HG02763 (cell line): Measurements from ENCODE around the gene OR6M1.

Experiments
- ATAC-seq: cut with Tn5 transposase; IDR thresholded peaks from one replicate; pipeline ENCODE4 v1.9.1; 2021; ENCODE audit warnings: mild to moderate bottlenecking, moderate library complexity; ENCODE audit not compliant: unreplicated experiment

The OR6M1 gene, protein sequence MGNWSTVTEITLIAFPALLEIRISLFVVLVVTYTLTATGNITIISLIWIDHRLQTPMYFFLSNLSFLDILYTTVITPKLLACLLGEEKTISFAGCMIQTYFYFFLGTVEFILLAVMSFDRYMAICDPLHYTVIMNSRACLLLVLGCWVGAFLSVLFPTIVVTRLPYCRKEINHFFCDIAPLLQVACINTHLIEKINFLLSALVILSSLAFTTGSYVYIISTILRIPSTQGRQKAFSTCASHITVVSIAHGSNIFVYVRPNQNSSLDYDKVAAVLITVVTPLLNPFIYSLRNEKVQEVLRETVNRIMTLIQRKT

DNA sequence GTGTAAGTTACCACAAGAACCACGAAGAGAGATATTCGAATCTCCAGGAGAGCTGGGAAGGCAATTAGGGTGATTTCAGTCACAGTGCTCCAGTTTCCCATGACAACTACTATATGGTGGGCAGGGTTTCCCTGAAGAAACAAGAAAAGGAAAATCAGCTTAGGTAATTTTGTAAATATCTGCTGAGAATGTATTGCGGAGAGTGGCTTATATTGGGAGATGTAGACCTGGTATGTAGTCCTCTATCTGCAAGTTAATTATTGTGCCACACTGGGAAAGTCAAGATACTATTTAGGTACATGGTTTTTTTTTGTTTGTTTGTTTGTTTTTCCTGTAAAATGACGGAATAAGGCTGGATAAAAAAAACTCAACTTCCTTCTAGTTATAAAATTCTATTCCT is at the start of gene OR6M1:
Gene OR6M1, minus strand, starts transcription at position 101 of the 400 bp plus-strand sequence. Its CDS starts 0 bp downstream, at position 101.
- no peak for ATAC-seq

DNA sequence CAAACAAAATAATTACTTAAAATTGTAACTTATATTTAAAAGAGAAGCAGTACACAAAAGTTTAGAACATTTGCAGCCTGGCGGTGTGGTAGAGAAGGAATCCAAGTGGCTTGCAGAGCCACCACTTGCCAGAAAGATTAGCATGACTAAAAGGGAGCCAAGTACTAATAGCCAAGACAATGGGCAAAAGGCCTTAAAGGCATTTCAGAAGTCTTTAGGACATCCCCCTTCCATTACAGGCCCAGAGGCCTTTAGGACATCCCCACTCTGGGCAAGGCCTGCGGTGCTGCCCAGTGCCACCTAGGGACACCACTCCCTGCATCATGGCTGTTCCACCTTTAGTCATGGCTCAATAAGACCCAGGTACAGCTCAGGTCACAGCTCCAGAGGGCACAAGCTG is 46.9 kb upstream of the OR6M1 start:
- ATAC-seq = no peak

DNA sequence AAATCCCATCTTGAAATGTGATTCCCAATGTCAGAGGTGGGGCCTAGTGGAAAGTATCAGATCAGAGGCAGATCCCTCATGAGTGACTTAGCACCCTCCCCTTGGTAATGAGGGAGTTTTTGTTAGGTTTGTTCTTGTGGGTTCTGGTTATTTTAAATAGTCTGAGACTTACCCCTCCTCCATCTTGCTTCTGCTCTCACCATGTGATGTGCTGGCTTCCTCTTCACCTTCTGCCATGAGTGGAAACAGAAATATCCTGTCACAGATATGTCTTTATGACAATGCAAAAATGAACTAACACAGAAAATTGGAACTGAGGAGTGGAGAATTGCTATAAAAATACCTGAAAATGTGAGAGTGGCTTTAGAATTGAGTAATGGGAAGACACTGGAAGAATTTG is 46.2 kb upstream of the OR6M1 start:
- no peak for ATAC-seq

DNA sequence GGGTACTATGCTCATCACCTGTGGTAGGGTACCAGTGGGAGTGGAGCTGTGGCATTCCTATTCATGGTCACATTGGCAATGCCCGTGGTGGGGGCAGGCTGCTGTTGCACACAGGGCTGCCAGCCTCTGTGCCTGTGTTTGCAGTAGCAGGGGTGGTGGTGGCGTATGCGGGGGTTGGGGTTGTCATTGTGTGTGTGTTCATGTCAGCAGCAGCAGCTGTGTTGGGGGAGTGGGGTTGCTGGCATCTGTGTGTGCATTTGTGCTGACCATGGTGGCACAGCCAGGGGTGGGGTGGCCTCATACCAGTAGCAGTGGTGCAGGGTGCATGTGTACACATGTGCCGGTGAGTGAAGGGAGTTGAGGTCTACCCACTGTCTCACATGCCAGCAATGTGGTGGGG is 45.0 kb upstream of the OR6M1 start:
- no peak for ATAC-seq

DNA sequence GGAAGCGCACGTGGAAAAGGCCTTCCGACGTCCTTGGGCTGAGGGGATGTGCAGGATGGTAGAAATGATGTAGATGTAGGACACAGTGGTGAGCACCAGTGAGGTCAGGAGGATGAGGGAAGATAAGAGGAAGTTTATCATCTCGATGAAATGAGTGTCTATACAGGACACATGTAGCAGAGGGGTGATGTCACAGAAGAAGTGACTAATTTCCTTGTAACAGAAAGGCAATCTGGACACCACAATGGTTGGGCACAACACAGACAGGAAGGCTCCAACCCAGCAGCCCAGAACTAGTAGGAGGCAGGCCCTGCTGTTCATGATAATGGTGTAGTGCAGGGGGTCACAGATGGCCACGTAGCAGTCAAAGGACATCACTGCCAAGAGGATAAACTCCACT is 35.0 kb upstream of the OR6M1 start:
- no peak for ATAC-seq

DNA sequence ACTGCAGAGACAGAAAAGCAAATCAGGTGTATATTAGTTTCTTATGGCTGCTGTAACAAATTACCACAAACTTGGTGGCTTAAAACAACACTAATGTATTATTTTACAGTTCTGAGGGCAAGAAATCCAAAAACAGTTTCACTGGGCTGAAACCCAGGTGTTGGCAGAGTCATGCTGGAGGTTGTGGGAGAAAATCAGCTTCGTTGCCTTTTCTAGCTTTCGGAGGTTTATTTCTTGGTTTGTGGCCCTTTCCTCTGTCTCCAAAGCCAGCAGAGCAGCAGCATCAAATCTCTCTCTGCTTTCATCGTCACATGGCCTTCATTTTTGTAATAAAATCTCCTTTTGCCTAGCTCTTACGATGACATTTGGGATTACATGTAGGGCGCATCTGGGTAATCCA is 33.0 kb upstream of the OR6M1 start:
- no peak for ATAC-seq

DNA sequence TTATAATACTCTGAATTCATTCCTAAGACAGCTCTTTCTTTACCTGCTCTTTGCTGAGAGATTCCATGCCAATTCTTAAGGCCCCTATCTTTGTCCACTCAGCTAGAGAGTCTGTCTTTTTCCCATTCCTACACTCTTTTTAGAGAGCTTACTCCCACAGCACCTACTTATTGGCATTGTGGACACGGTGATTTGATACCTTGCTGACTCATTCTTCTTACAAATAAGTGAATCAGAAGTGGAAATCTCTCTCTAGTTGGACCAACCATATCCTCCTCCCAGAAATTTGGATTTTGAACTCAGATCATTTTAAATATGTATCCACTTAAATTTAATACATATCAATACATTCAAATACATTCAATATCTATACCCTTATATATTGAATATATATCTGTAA is 32.5 kb upstream of the OR6M1 start:
- ATAC-seq = no peak

DNA sequence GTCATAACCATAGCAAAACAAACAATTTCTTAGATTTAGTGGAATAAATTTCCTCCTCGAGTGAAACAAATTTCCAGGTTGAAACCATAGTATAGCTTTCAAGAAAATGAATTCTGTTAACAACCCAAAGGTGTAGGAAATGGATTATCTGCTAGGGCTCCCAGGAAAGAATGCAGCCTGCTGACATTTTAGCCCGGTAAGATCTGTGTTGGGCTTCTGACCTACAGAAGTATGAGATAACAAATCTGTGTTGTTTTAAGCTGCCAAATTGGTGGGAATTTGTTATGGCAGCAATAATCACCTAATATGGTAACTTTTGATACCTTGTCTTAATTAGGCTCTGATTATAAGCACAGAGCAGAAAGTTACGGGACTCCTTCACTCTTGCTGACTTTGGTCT is 32.0 kb upstream of the OR6M1 start:
- ATAC-seq = no peak

DNA sequence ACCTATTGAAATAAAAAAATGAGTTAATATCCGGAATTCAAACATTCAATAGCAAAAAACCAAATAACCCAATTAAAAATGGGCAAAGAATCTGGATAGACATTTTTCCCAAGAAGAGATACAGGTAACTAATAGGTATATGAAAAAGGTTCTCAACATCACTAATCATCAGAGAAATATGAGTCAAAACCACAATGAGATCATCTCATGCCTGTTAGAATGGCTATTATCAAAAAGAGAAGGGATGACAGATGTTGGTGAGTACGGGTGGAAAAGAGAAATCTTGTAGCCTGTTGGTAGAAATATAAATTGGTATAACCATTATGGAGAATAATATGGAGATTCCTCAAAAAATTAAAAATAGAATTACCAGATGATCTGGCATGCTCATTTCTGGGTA is 26.9 kb upstream of the OR6M1 start:
- no peak for ATAC-seq

DNA sequence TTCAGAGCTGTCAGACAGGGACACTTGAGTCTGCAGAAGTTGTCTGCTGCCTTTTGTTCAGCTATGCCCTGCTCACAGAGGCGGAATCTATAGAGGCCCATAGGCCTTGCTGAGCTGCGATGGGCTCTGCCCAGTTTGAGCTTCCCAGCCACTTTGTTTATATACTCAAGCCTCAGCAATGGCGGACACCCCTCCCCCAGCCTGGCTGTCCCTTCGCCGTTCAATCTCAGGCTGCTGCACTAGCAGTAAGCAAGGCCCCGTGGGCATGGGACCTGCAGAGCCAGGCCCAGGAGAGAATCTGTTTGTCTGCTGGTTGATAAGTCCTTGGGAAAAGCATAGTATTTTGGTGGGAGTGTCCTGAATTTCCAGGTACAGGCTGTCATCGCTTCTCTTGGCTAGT is 23.6 kb upstream of the OR6M1 start:
- ATAC-seq = no peak

DNA sequence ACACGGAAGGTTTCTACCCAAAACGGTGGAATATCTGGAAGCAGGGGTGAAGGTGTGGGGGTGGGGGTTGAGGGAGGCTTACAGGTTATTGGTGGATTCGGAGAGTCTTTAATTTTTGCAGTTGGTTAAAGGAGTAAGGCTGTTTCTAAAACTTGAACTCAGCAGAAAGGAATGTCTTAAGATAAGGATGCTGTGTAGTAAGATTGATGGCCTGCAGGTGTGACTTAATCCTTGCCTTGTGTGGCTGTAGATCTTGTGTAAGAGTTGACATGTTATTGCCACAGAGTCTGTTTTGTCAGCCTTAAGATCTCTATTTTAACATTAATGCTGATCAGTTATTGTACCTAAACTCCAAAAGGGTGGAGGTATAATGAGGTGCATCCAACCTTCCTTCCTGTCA is 16.4 kb upstream of the OR6M1 start:
- ATAC-seq = no peak

DNA sequence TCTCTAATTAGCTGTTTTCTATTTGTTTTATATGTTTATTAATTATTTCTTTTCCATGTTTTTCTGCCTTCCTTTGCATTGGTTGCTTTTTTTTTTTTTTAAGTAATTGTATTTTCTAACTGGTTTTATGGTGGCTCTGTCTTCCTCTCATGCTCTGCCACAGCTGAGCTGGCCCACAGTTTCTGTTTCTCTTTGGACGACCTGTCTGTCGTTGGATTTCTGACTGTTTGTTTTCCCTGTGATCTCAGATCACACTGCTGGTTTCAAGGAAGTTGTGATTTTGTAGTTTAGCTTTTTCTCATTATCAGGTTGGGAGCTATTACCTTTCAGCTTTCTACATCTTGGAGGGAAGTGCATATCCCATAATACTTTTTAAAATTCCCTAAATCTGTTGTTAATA is 15.9 kb upstream of the OR6M1 start:
- ATAC-seq = no peak

DNA sequence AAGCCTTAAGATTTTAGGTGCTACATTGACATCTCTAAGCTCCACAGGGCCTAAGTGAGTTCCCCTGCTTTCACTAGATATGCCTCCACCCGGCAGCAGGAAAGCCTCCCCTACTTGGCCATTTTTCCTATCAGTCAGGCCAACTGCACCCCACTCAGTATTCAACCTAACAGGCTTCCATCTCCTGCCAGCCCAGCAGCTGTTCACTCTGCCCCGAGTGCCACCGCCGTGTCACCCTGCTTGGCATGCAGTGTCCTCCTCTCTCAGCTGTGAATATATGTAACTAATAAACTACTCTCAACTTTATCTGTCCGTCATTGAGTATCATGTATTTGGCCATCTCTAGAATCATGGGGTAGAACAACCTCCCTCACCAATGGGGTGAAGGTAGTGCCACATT is 9.0 kb upstream of the OR6M1 start:
- ATAC-seq = no peak

DNA sequence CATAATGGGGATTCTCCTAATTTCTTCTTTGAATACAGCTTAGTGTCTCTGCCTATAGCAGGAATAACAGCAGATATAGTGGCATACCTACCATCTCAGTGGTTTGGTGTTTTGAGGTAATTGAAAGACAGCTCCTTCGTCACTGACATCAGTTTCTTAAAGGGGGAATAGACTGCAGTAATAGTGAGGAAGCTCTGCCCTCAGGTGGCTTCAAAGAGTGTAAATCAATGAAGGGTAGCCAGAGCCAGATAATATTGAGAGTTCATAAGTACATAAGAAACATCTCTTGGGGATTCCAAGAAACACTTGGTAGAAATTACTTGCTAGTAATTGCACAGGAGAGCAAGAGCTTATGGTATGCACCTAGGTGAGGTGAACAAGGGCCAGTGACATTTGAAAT is 4.4 kb downstream of the OR6M1 start:
- ATAC-seq = no peak

DNA sequence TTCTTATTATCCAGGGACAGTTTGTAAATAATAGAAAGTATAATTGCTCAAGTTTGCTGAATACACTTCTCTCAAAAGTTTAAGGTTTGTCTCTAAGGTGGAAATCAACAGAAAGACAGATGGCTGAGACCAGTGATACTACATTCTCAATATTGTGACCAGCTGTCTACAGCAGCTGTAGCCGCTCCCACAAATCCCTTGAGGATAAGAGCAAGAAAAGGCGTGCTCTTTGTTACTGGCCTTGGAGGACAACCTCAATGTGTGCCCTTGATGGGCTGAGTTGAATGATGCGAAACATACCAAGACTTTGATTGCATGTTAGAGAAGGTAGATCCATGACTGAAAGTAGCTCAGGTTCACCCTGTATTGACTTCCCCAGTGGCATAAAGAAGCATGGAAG is 6.1 kb downstream of the OR6M1 start:
- ATAC-seq = no peak

DNA sequence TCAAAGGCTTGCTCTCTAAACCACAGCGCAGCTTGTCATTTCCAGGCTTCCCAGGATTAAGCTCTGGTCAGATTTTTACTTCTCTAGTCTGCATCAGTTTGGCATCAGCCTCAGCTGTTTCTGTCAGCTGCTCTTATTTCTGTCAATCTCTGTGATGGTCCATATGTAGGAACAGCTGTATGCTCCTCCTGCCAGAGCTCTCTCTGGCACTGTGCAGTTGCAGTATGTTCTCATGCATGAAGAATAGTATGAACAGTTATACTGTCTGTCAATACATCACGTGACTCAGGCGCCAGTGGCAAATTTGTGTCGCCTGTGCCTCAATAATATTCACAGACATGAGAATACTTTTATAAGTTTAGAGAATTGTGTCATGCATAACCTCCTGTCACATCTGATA is 6.7 kb downstream of the OR6M1 start:
- no peak for ATAC-seq

DNA sequence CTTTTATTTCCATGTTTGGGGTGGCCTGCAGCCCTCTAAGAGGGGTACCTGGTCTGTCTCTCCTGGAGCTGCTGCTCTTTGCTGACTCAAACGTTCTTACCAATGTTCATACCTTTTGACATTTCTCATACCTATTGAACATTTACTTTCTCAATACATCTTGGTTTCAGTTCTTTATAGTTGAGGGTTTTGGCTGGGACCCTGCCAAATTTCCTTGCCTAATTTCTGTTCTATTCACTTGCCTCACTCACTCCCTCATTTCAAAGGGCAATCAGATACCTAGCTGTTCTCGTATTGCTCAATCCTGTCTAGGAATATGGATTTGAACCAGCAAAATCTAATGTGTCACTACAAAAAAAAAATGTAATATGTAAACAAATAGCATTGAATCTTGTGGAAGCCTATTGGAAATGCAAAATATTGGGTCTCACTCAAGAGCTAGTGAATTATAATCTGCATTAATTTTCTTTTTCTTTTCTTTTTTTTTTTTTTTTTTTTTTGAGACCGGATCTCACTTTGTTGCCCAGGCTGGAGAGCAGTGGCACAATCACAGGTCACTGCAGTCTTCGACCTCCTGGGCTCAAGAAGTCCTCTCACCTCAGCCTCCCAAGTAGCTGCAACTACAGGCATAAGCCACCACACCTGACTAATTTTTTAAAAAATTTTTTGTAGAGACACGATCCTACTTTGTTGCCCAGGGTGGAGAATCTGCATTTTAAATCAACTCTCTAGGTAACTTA is 7.5 kb downstream of the OR6M1 start:
- ATAC-seq = no peak

DNA sequence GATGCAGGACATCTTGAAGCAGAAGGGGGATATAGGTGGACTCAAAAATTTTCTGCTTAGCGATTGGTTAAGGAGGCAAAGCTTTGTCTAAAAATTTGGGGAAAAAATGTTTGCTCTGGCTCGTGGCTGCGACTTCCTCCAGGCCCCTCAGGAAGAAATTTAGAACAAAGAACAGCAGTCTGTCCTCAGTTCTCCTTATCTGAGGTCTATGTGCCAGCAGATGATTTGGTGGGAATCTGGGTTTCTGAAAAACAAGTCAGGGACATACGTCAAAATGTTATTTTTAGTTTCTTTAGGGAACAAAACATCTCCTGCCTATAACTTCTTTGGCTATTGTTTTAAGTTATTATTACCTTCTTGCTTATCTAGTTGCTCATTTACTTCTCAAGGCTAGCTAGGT is 8.1 kb downstream of the OR6M1 start:
- ATAC-seq = no peak

DNA sequence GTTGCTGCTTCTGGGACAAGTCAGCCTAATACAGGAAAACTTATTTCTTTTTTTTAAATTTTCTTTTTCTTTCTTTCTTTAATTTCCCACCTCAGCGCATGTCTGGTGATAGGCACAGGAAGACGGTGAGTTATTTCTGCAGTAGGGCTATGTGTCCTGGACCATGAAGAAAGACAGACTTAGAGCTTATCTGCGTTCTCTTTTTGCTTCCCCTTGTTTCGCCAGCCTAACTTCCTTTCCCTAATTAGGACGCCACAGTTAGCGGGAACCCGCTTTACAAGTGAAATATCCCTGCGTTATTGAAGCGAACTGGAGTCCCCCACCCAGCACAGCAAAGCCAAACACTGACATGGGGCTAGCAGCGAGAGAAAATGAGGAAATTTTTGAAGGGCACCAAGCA is 8.6 kb downstream of the OR6M1 start:
- ATAC-seq = no peak

DNA sequence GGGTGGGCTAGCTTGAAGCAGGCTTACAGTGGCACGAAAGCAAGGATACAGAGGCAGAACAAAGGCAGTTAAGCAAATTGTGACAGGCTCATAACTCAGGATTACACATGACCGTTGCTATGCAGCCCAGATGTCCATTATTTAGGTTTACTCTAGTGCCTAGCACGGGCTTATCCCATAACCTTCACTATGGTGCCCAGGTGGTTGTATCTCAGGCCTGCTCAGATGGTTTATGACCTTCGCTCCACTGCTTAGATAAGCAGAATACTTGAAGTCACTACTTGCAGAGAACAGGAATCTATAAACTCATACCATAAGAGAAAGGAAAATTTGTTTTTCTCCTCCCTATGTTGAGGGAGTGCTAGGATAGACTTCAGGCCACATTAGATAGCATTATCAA is 9.0 kb downstream of the OR6M1 start:
- no peak for ATAC-seq

DNA sequence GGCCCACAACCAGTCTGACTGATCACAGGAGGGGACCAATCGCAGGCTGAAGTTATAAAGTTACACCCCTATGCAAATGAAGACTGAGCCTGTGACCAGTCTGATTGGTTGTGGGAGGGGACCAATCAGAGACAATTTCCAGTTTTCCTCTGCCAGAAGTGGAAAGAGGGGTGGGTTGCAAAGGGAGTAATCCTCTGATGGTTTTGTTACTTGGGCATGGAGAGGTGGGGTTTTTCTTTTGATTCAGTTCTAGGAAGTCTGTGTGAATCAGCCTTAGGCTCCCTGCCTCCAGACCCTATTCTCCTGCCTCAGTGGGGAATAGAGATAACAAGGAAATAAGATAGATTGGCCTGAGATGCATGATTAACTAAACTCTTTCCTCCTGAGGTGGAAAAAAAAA is 9.9 kb downstream of the OR6M1 start:
- ATAC-seq = no peak

DNA sequence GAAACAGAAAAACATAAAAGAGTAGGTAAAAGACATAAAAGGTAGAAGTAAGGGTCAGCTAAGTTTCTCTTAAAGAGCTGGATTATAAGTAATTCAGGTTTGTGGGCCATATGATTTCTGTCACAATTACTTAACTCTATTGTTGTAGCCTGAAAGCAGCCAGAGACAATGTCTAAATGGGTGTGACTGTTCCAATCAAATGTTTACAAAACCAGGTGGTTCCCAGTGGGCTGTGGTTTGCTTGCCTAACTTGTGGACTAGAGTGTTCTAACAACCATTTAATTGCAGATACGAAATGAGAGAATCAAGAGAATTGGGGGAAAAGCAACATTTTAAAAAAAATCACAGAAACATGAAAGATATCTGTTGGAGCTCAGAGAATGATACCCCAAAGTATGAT is 22.6 kb downstream of the OR6M1 start:
- no peak for ATAC-seq

DNA sequence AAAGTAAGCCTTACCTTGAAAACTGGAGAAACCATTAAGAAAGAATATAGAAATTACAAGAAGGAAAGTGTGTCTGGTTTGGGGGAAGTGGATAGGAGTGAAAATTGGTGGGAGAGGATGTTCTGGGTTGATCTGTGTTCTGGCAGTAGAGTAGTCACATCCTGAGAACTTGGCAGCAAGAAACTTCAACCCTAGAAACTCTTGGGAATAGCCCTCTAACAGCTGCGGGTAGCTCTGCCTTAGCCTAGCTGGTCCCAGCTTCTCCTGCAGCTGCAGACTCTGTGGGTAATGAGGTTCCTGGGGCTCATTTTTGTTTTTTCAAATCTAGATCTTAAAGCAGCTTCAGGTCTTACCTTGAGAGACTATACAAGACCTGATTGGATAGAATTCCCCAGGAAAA is 27.6 kb downstream of the OR6M1 start:
- ATAC-seq = no peak
